Measurements from ENCODE around the gene C2orf69. TPM values are rescaled to one million over a fixed set of nuclear protein-coding genes. Genes with fewer than 3 reads are reported as not detected.

Gene C2orf69
- total and polyA plus RNA-seq, 2 of the 8 experiments (the other 6 are each of a cell fraction or from before 2014, with no cell fraction given), result 3.9 to 32.0 TPM

DNA sequence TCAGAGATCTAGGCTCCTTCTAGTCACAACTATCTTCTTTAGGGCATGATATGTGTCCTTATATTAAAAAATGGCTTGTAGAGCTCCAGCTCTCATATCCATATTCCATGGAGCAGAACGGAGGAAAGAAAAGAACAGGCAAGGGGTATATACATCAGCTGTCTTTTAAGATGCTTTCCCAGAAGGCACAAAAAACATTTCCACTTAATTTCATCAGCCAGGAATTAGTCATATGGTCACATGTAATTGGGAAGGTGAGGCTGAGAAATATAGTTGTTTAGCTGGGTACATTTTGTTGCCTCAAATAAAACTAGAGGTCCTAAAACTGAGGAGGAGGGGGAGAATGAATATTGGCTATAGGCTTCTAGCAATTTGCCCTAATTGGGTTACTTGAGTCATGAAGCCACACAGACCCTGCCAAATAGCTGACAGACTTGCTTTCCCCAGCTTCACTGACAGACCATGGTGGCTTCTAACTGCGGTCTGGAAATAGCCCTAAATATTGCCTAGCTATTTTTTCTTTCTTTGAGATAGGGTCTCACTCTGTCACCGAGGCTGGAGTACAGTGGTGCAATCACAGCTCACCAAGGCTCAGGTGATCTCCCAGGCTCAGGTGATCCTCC lies 64.3 kb downstream of the C2orf69 start:
- FAIRE-seq (no peak), DNase-seq (ENCODE audit: low read depth in 1 of 2, low spot score in 2 of 2) (no peak)
- H3K4ac ChIP-seq (replicated peaks; ENCODE audit: insufficient read length, low read depth, low read length), result no peak overlapping the region
- no peak overlapping the region for H4K8ac ChIP-seq (ENCODE audit: extremely low read depth, insufficient read depth, low read length)
- peaks cover 2 to 6% (median 4%) of the 10 kb centered on the region in 4 experiments; a peak in 6 of 7 replicates for H3K4me1 ChIP-seq (replicated peaks in 1 of 4; ENCODE audit: control insufficient read depth in 3 of 4, insufficient read depth in 4 of 4, low read length in 3 of 4)
- 0 out of 2 replicates have a peak, but pooled peaks cover 1% of the 10 kb centered on the region for H3K23me2 ChIP-seq (ENCODE audit: low read depth, low read length)
- H3K27me3 ChIP-seq (replicated peaks in 1 of 4; ENCODE audit: control insufficient read depth in 3 of 4, extremely low read depth in 1 of 4, insufficient read depth in 3 of 4, low read length in 3 of 4), result no peaks in the 10 kb centered on the region
- H2AFZ ChIP-seq (ENCODE audit: low read length), result no peak overlapping the region
- H3K36me3 ChIP-seq (ENCODE audit: control insufficient read depth in 2 of 4, insufficient read depth in 4 of 4, low read length in 3 of 4), result no peaks in the 10 kb centered on the region
- no peak overlapping the region for H2BK15ac ChIP-seq (ENCODE audit: low read length)
- H4K5ac ChIP-seq (ENCODE audit: insufficient read length, low read depth, low read length), result no peak overlapping the region
- POLR2A ChIA-PET (ENCODE audit: partially characterized antibody), result interaction anchor here (1.1 to 1.6 kb wide), 3 partner anchors 8 to 508 kb away, joined by 3 to 4 read pairs (median 3); no protein-coding TSS in a partner anchor
- TF ChIP-seq KDM4A (IDR thresholded peaks at IDR 0.05; ENCODE audit: low read depth, low read length, severe bottlenecking), result no peak
- TF ChIP-seq EZH2 (IDR thresholded peaks at IDR 0.05; ENCODE audit: low read depth, low read length, severe bottlenecking), result no peak
- TF ChIP-seq SP1 (IDR thresholded peaks at IDR 0.05; ENCODE audit: low read depth, low read length), result no peak
- TF ChIP-seq TCF12 (IDR thresholded peaks at IDR 0.05; ENCODE audit: low read depth, low read length), result no peak
- H2BK12ac ChIP-seq (ENCODE audit: low read depth, low read length), result no peak overlapping the region
- no peak overlapping the region for H2BK120ac ChIP-seq (replicated peaks; ENCODE audit: low read depth, low read length)
- H2BK20ac ChIP-seq (ENCODE audit: low read length), result no peak overlapping the region
- H2AK5ac ChIP-seq (ENCODE audit: low read depth, low read length), result no peak overlapping the region
- H3K27ac ChIP-seq (ENCODE audit: low read depth, low read length), result no peak overlapping the region
- 90% methylated on average over 3 of the region's 3 CpGs; no CpG with 5 or more reads in 1 of the 2 experiments for WGBS, 2 experiments (ENCODE audit: extremely low coverage in 1 of 2, insufficient coverage in 1 of 2, insufficient read length in 1 of 2, insufficient replicate concordance in 2 of 2, low coverage in 1 of 2, low lambda C conversion rate in 2 of 2, missing lambda C conversion rate in 1 of 2)
- no peak overlapping the region for H3K9ac ChIP-seq (replicated peaks in 1 of 4; ENCODE audit: extremely low read depth in 1 of 4, low read depth in 3 of 4, low read length in 3 of 4)
- no peak overlapping the region for H2BK5ac ChIP-seq (ENCODE audit: low read depth, low read length)
- H3K56ac ChIP-seq (replicated peaks; ENCODE audit: insufficient read length, low read depth, low read length), result no peak overlapping the region
- H3K4me3 ChIP-seq (ENCODE audit: extremely low read depth in 1 of 4, insufficient read depth in 2 of 4, low read depth in 3 of 4, low read length in 4 of 4), result no peak overlapping the region
- no peak overlapping the region for H3K23ac ChIP-seq (ENCODE audit: insufficient read length)
- no peaks in the 10 kb centered on the region for H4K20me1 ChIP-seq (replicated peaks in 1 of 2; ENCODE audit: control insufficient read depth in 1 of 2, insufficient read depth in 2 of 2, low read length in 2 of 2)
- H3K4me2 ChIP-seq (ENCODE audit: insufficient read depth in 1 of 2, low read depth in 2 of 2, low read length in 2 of 2), result no peak overlapping the region
- no peaks in the 10 kb centered on the region for H3K9me3 ChIP-seq (ENCODE audit: insufficient read depth in 2 of 2, low read depth in 1 of 2, low read length in 1 of 2)
- no peak overlapping the region for H4K91ac ChIP-seq (replicated peaks; ENCODE audit: insufficient read length, low read length)
- CTCF ChIA-PET (ENCODE audit: partially characterized antibody), result interaction anchor here (0.9 to 3.5 kb wide), 9 partner anchors 9 to 737 kb away, joined by 3 to 46 read pairs (median 4); no protein-coding TSS in a partner anchor
- H3K79me1 ChIP-seq (ENCODE audit: low read depth, low read length), result no peaks in the 10 kb centered on the region
- no peak overlapping the region for H3K18ac ChIP-seq (ENCODE audit: extremely low read depth, low read length)
- no peak overlapping the region for H3K14ac ChIP-seq (ENCODE audit: insufficient read length)
- H3K79me2 ChIP-seq (ENCODE audit: control insufficient read depth in 1 of 2, insufficient read depth in 2 of 2, low read length in 2 of 2), result no peaks in the 10 kb centered on the region

Measured in H1 (cell line).